ENCODE data around the gene EPHB6.

GRCh38 chr7:142865766-142866165, 10.9 kb downstream of the EPHB6 start:
- TF ChIP-seq CTCF (conservative IDR thresholded peaks at IDR 0.05; ENCODE audit: low read depth, low read length) = no peak
- TF ChIP-seq EZH2 (IDR thresholded peaks at IDR 0.05; ENCODE audit: low read length, unreplicated experiment) = no peak

Data from PC-3 (cell line).